Measurements from ENCODE around the gene GATA2.

The GATA2 gene

GRCh38 chr3:128476659-128477058 is 16.3 kb downstream of the GATA2 start:
- no peak for TF ChIP-seq CTCF (IDR thresholded peaks at IDR 0.05; ENCODE audit: low read depth, low read length)
- no peak for DNase-seq (ENCODE audit: low read depth, low spot score)
- no peak overlapping the region for H3K4me3 ChIP-seq (ENCODE audit: low read depth, low read length)
- in situ Hi-C loops (cut with HindIII; ENCODE audit: low sequenced_read_pairs), result no loop called here

GRCh38 chr3:128475355-128475754 is 17.6 kb downstream of the GATA2 start:
- in situ Hi-C loops (cut with HindIII; ENCODE audit: low sequenced_read_pairs), result no loop called here

GRCh38 chr3:128473737-128474136 is 19.3 kb downstream of the GATA2 start:
- no peak for DNase-seq (ENCODE audit: low read depth, low spot score)
- in situ Hi-C loops (cut with HindIII; ENCODE audit: low sequenced_read_pairs), result no loop called here
- TF ChIP-seq CTCF (IDR thresholded peaks at IDR 0.05; ENCODE audit: low read depth, low read length), result no peak
- H3K4me3 ChIP-seq (ENCODE audit: low read depth, low read length), result no peak overlapping the region

More at GRCh38 chr3:128475355-128475754, 17.6 kb downstream of the GATA2 start:
- TF ChIP-seq CTCF (IDR thresholded peaks at IDR 0.05; ENCODE audit: low read depth, low read length), result no peak
- no peak for DNase-seq (ENCODE audit: low read depth, low spot score)
- H3K4me3 ChIP-seq (ENCODE audit: low read depth, low read length), result no peak overlapping the region

GRCh38 chr3:128473180-128473519 is 19.9 kb downstream of the GATA2 start:
- no peak for TF ChIP-seq CTCF (IDR thresholded peaks at IDR 0.05; ENCODE audit: low read depth, low read length)
- H3K4me3 ChIP-seq (ENCODE audit: low read depth, low read length), result no peak overlapping the region
- in situ Hi-C loops (cut with HindIII; ENCODE audit: low sequenced_read_pairs), result no loop called here
- no peak for DNase-seq (ENCODE audit: low read depth, low spot score)

GRCh38 chr3:128472449-128473179 is 20.4 kb downstream of the GATA2 start:
- no peak for TF ChIP-seq CTCF (IDR thresholded peaks at IDR 0.05; ENCODE audit: low read depth, low read length)
- in situ Hi-C loops (cut with HindIII; ENCODE audit: low sequenced_read_pairs), result no loop called here

GRCh38 chr3:128471720-128472119 is 21.3 kb downstream of the GATA2 start:
- TF ChIP-seq CTCF (IDR thresholded peaks at IDR 0.05; ENCODE audit: low read depth, low read length), result no peak
- no peak for DNase-seq (ENCODE audit: low read depth, low spot score)
- H3K4me3 ChIP-seq (ENCODE audit: low read depth, low read length), result no peak overlapping the region
- in situ Hi-C loops (cut with HindIII; ENCODE audit: low sequenced_read_pairs), result no loop called here

More at GRCh38 chr3:128472449-128473179, 20.4 kb downstream of the GATA2 start:
- DNase-seq (ENCODE audit: low read depth, low spot score), result no peak
- no peak overlapping the region for H3K4me3 ChIP-seq (ENCODE audit: low read depth, low read length)

Data from astrocyte of the spinal cord (primary cell).